ENCODE measurements around the gene RGR. TPM values are rescaled to one million over a fixed set of nuclear protein-coding genes. Genes with fewer than 3 reads are reported as not detected.

Gene RGR
- polyA plus RNA-seq, 2 of the 4 experiments (the other 2 are of a cell fraction) = not detected

- Histone ChIP-seq H3K27ac (no peak overlapping the region), H3K4me1 (no peaks in the 10 kb centered on the region), H3K4me2 (no peak overlapping the region), H3K4me3 (no peak overlapping the region), H3K9me3 (no peaks in the 10 kb centered on the region)
- POLR2A ChIA-PET = no interaction called here
- DNase-seq (ENCODE audit: low read depth in 1 of 2, low spot score in 1 of 2) (peak; percentile 61 to 62), FAIRE-seq (peak; percentile 18), ATAC-seq (peak; percentile 65 to 91)
- 22% methylated on average over 8 of the region's 8 CpGs for WGBS (ENCODE audit: missing lambda C conversion rate)
- CTCF ChIA-PET = interaction anchor here (0.7 to 3.5 kb wide), 11 partner anchors 10 to 79 kb away, joined by 3 to 15 read pairs (median 3); partner anchors contain the start of gene CDHR1
- TF ChIP-seq BCL3 (IDR thresholded peaks at IDR 0.05) (no peak), SMC3 (IDR thresholded peaks at IDR 0.05) (peak; percentile 33; the same call in 2 of the 3 replicates), RAD21 (conservative IDR thresholded peaks at IDR 0.05 in 1 of 2, IDR thresholded peaks at IDR 0.05 in 1 of 2) (peak; percentile 54 to 72), CBX8 (IDR thresholded peaks at IDR 0.05) (no peak), HOXB5 (CRISPR knock-in tag; IDR thresholded peaks at IDR 0.05) (no peak)
- TF ChIP-seq, protein P1, sequence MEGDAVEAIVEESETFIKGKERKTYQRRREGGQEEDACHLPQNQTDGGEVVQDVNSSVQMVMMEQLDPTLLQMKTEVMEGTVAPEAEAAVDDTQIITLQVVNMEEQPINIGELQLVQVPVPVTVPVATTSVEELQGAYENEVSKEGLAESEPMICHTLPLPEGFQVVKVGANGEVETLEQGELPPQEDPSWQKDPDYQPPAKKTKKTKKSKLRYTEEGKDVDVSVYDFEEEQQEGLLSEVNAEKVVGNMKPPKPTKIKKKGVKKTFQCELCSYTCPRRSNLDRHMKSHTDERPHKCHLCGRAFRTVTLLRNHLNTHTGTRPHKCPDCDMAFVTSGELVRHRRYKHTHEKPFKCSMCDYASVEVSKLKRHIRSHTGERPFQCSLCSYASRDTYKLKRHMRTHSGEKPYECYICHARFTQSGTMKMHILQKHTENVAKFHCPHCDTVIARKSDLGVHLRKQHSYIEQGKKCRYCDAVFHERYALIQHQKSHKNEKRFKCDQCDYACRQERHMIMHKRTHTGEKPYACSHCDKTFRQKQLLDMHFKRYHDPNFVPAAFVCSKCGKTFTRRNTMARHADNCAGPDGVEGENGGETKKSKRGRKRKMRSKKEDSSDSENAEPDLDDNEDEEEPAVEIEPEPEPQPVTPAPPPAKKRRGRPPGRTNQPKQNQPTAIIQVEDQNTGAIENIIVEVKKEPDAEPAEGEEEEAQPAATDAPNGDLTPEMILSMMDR (IDR thresholded peaks at IDR 0.05) = peak; percentile 52; the same call in 2 of the 3 replicates
These were observed 39.6 kb upstream of the RGR start for GRCh38 chr10:84205049-84205852.

- Histone ChIP-seq H3K4me3 (no peak overlapping the region), H3K27ac (no peak overlapping the region), H3K4me1 (no peaks in the 10 kb centered on the region), H3K4me2 (no peak overlapping the region), H3K9me3 (no peaks in the 10 kb centered on the region)
- POLR2A ChIA-PET = no interaction called here
- TF ChIP-seq CBX2 (IDR thresholded peaks at IDR 0.05; ENCODE audit: borderline replicate concordance, low read depth) (no peak), RFX5 (IDR thresholded peaks at IDR 0.05) (no peak), NFE2L2 (conservative IDR thresholded peaks at IDR 0.05; ENCODE audit: low read length) (no peak), MYC (IDR thresholded peaks at IDR 0.05; ENCODE audit: borderline replicate concordance, low read length) (no peak), ZFP36 (IDR thresholded peaks at IDR 0.05; ENCODE audit: borderline replicate concordance, partially characterized antibody) (no peak), SMC3 (IDR thresholded peaks at IDR 0.05) (no peak)
- TF ChIP-seq, protein P2, sequence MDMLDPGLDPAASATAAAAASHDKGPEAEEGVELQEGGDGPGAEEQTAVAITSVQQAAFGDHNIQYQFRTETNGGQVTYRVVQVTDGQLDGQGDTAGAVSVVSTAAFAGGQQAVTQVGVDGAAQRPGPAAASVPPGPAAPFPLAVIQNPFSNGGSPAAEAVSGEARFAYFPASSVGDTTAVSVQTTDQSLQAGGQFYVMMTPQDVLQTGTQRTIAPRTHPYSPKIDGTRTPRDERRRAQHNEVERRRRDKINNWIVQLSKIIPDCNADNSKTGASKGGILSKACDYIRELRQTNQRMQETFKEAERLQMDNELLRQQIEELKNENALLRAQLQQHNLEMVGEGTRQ (IDR thresholded peaks at IDR 0.05) = no peak
- 3% methylated on average over 5 of the region's 6 CpGs for WGBS (ENCODE audit: missing lambda C conversion rate)
- no peak for DNase-seq (ENCODE audit: low read depth in 1 of 2, low spot score in 1 of 2)
- FAIRE-seq = no peak
- CTCF ChIA-PET = interaction anchor here (0.6 to 3.5 kb wide), 9 partner anchors 9 to 80 kb away, joined by 3 to 15 read pairs (median 3); no protein-coding TSS in a partner anchor
- no peak for ATAC-seq
These were observed 38.9 kb upstream of the RGR start for GRCh38 chr10:84205853-84206525.

DNA sequence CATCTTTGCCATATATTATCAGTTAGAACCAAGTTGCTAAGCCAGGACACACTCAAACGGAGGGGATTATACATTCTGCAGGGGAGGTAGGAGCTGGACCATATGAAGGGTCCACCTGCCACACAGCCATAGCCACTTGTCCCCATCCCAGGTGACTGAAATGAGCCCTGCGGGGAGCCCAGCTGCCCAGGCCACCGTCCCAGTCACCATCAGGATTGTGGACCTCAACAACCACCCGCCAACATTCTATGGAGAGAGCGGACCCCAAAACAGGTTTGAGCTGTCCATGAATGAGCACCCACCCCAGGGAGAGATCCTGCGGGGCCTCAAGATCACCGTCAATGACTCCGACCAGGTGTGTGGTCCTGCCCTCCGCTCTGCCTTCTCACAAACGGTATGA is 36.8 kb upstream of the RGR start:
- TF ChIP-seq MYC (IDR thresholded peaks at IDR 0.05; ENCODE audit: borderline replicate concordance, low read length) (no peak), SMC3 (IDR thresholded peaks at IDR 0.05) (no peak), CEBPB (IDR thresholded peaks at IDR 0.05) (no peak), KDM5A (IDR thresholded peaks at IDR 0.05) (no peak), FOSL2 (IDR thresholded peaks at IDR 0.05) (no peak), FOSL2 (CRISPR knock-in tag; IDR thresholded peaks at IDR 0.05) (no peak), JUNB (IDR thresholded peaks at IDR 0.05) (no peak), CHD2 (IDR thresholded peaks at IDR 0.05; ENCODE audit: low read length, partially characterized antibody) (no peak), TP53 (CRISPR knock-in tag; IDR thresholded peaks at IDR 0.05) (no peak), CHD4 (IDR thresholded peaks at IDR 0.05; ENCODE audit: borderline replicate concordance) (no peak), POLR2A (IDR thresholded peaks at IDR 0.05; ENCODE audit: low read length) (no peak), CBX8 (IDR thresholded peaks at IDR 0.05) (no peak), HDAC2 (IDR thresholded peaks at IDR 0.05) (no peak), MAZ (IDR thresholded peaks at IDR 0.05; ENCODE audit: borderline replicate concordance, low read depth, low read length) (no peak), BCL3 (IDR thresholded peaks at IDR 0.05) (no peak)
- TF ChIP-seq, protein P3, sequence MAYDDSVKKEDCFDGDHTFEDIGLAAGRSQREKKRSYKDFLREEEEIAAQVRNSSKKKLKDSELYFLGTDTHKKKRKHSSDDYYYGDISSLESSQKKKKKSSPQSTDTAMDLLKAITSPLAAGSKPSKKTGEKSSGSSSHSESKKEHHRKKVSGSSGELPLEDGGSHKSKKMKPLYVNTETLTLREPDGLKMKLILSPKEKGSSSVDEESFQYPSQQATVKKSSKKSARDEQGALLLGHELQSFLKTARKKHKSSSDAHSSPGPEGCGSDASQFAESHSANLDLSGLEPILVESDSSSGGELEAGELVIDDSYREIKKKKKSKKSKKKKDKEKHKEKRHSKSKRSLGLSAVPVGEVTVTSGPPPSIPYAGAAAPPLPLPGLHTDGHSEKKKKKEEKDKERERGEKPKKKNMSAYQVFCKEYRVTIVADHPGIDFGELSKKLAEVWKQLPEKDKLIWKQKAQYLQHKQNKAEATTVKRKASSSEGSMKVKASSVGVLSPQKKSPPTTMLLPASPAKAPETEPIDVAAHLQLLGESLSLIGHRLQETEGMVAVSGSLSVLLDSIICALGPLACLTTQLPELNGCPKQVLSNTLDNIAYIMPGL (CRISPR knock-in tag; IDR thresholded peaks at IDR 0.05; ENCODE audit: borderline replicate concordance) = no peak
- FAIRE-seq (no peak), DNase-seq (ENCODE audit: low read depth in 1 of 2, low spot score in 1 of 2) (no peak), ATAC-seq (no peak)
- Histone ChIP-seq H3K4me3 (no peak overlapping the region), H3K27ac (no peak overlapping the region), H3K9me3 (no peaks in the 10 kb centered on the region), H3K4me2 (no peak overlapping the region), H3K4me1 (no peaks in the 10 kb centered on the region)
- ChIA-PET POLR2A (no interaction called here), CTCF (interaction anchor here (1.0 to 3.5 kb wide), 3 partner anchors 7 to 148 kb away, joined by 3 to 13 read pairs (median 4); no protein-coding TSS in a partner anchor)
- WGBS (ENCODE audit: missing lambda C conversion rate) = 15% methylated on average over 3 of the region's 10 CpGs

Data from A549 (cell line).